B cell (primary cell): ENCODE results near the gene SCGN. TPM values are rescaled to one million over a fixed set of nuclear protein-coding genes. Genes with fewer than 3 reads are reported as not detected.

Source experiments
- ATAC-seq: fragments of 200-7000 bp; cut with Tn5 transposase; one replicate; pipeline ENCODE4 v1.10.0; 2021; ENCODE audit warnings: low read depth, mild to moderate bottlenecking, moderate number of reproducible peaks, moderate library complexity
- CTCF ChIA-PET: fragments of 350-600 bp; sonication (Branson Sonifier 250); formaldehyde crosslinking; loops from one replicate; lab custom pipeline; 2021; ENCODE audit warnings: antibody characterized with exemption, inconsistent platforms; lab: Charles Lee
- POLR2A ChIA-PET: fragments of 350-600 bp; sonication (Branson Sonifier 250); formaldehyde crosslinking; loops from one replicate; lab custom pipeline; 2021; ENCODE audit warnings: antibody characterized with exemption; lab: Charles Lee
- DNase-seq: peaks from one replicate; pipeline ENCODE4 v3.0.0; 2013
- H2AFZ ChIP-seq: 2 replicates; pipeline ENCODE4 v1.6.1; 2012; ENCODE audit warnings: mild to moderate bottlenecking, low read depth, low read length; ENCODE audit not compliant: insufficient read depth, poor library complexity, severe bottlenecking
- H3K27ac ChIP-seq, 2 donors: 1 replicate in 1 of 2; 2 replicates in 1 of 2; pipeline ENCODE4 v1.5.1; 2012 to 2013; ENCODE audit warnings: low read length in 2 of 2, mild to moderate bottlenecking in 2 of 2, moderate library complexity in 1 of 2
- H3K27me3 ChIP-seq, 4 experiments: fragments of 200-600 bp in 1 of 4; sonication (generic) in 1 of 4; replicated peaks in 1 of 4; 1 replicate in 2 of 4; 2 replicates in 2 of 4; pipeline versions ENCODE4 v1.6.1 to v1.7.0; 2013 to 2016; ENCODE audit warnings: low read length in 3 of 4, mild to moderate bottlenecking in 2 of 4, mixed read lengths in 1 of 4, moderate library complexity in 1 of 4; ENCODE audit not compliant: insufficient read depth in 4 of 4, control insufficient read depth in 3 of 4; ENCODE audit errors: control extremely low read depth in 1 of 4
- H3K36me3 ChIP-seq, 2 experiments: replicated peaks in 1 of 2; 1 replicate in 1 of 2; 2 replicates in 1 of 2; pipeline versions ENCODE4 v1.6.1 to v1.7.1; 2013; ENCODE audit warnings: low read length in 1 of 2; ENCODE audit not compliant: insufficient read depth in 2 of 2, control insufficient read depth in 1 of 2; ENCODE audit errors: control extremely low read depth in 1 of 2, extremely low read depth in 1 of 2
- H3K4me1 ChIP-seq, 2 donors: fragments of 200-600 bp in 1 of 2; sonication (generic) in 1 of 2; 1 replicate in 1 of 2; 2 replicates in 1 of 2; pipeline versions ENCODE4 v1.5.1 to v1.6.1; 2013 to 2017; ENCODE audit warnings: low read length in 2 of 2; ENCODE audit not compliant: control insufficient read depth in 2 of 2, insufficient read depth in 2 of 2
- H3K4me2 ChIP-seq: replicated peaks from 2 replicates; pipeline ENCODE3; 2012; ENCODE audit warnings: mild to moderate bottlenecking, low read depth, low read length; ENCODE audit not compliant: poor library complexity, severe bottlenecking
- H3K4me3 ChIP-seq, 5 experiments: fragments of 200-600 bp in 1 of 5; sonication (generic) in 1 of 5; 1 replicate in 3 of 5; 2 replicates in 2 of 5; pipeline versions ENCODE4 v1.5.1 to v1.7.0; 2011 to 2016; ENCODE audit warnings: low read length in 4 of 5, mild to moderate bottlenecking in 4 of 5, low read depth in 2 of 5, control low read depth in 1 of 5, moderate library complexity in 1 of 5; ENCODE audit not compliant: insufficient read depth in 1 of 5; ENCODE audit errors: control extremely low read depth in 1 of 5, extremely low read depth in 1 of 5
- H3K79me2 ChIP-seq: fragments of 200-600 bp; sonication (generic); one replicate; pipeline ENCODE4 v1.6.0; 2016; ENCODE audit warnings: low read length; ENCODE audit not compliant: control insufficient read depth, insufficient read depth
- H3K9ac ChIP-seq: fragments of 200-600 bp; sonication (generic); 2 replicates; pipeline ENCODE4 v1.6.1; 2017; ENCODE audit warnings: mild to moderate bottlenecking, low read length, moderate library complexity
- H3K9me3 ChIP-seq, 3 donors: one replicate each; pipeline versions ENCODE4 v1.6.1 to v1.7.1; 2013; ENCODE audit warnings: low read length in 2 of 3; ENCODE audit not compliant: control insufficient read depth in 2 of 3, insufficient read depth in 1 of 3; ENCODE audit errors: control extremely low read depth in 1 of 3
- H4K20me1 ChIP-seq: 2 replicates; pipeline ENCODE4 v1.6.0; 2012; ENCODE audit warnings: mild to moderate bottlenecking, low read length; ENCODE audit not compliant: insufficient read depth, control insufficient read depth, poor library complexity, severe bottlenecking
- H3K27ac Mint-ChIP-seq: one replicate; pipeline ENCODE4 v1.8.0; 2021; ENCODE audit warnings: mixed read lengths
- H3K27me3 Mint-ChIP-seq: one replicate; pipeline ENCODE4 v1.8.0; 2021; ENCODE audit warnings: mixed read lengths
- H3K4me1 Mint-ChIP-seq: one replicate; pipeline ENCODE4 v1.8.0; 2021; ENCODE audit warnings: mixed read lengths
- H3K4me3 Mint-ChIP-seq: one replicate; pipeline ENCODE4 v1.8.0; 2021; ENCODE audit warnings: mixed read lengths
- H3K9me3 Mint-ChIP-seq: one replicate; pipeline ENCODE4 v1.8.0; 2022; ENCODE audit warnings: mixed read lengths; ENCODE audit not compliant: insufficient read depth
- CTCF ChIP-seq: fragments of 200-600 bp; IDR thresholded peaks from one replicate; pipeline ENCODE4 v1.8.0; 2022; ENCODE audit warnings: antibody characterized with exemption, mild to moderate bottlenecking
- EZH2 ChIP-seq: IDR thresholded peaks from 2 replicates; pipeline ENCODE4 v1.6.1; 2012; ENCODE audit warnings: borderline replicate concordance, low read depth, mild to moderate bottlenecking, moderate library complexity, low read length; ENCODE audit not compliant: insufficient read depth, poor library complexity, severe bottlenecking
- WGBS: methylation state at CpG from one replicate; pipeline ENCODE4 v1.1.5; 2013; ENCODE audit warnings: missing lambda C conversion rate; ENCODE audit not compliant: insufficient coverage; 5-methylcytosine and 5-hydroxymethylcytosine counted together
- intact Hi-C: fragments of 100-400 bp; cut with micrococcal nuclease; formaldehyde crosslinking; loops from one replicate; pipeline ENCODE4 v1.10.0; 2022
- polyA plus RNA-seq: library from polyadenylated mRNA; depleted of rRNA; stranded (reverse); fragments of >200 nt; gene quantifications from 2 replicates; pipeline ENCODE4 v1.2.3, GENCODE V29; 2012
- total RNA-seq, 2 donors: library from RNA; stranded (reverse); fragments of 120-200 nt in 1 of 2; gene quantifications; 1 replicate in 1 of 2; 2 replicates in 1 of 2; pipeline versions ENCODE4 v1.2.3 to v1.2.4, GENCODE V29; 2013 to 2022

SCGN gene
- total and polyA plus RNA-seq, 2 donors (not counting 1 experiment from before 2014, with no cell fraction given), result not detected

DNA sequence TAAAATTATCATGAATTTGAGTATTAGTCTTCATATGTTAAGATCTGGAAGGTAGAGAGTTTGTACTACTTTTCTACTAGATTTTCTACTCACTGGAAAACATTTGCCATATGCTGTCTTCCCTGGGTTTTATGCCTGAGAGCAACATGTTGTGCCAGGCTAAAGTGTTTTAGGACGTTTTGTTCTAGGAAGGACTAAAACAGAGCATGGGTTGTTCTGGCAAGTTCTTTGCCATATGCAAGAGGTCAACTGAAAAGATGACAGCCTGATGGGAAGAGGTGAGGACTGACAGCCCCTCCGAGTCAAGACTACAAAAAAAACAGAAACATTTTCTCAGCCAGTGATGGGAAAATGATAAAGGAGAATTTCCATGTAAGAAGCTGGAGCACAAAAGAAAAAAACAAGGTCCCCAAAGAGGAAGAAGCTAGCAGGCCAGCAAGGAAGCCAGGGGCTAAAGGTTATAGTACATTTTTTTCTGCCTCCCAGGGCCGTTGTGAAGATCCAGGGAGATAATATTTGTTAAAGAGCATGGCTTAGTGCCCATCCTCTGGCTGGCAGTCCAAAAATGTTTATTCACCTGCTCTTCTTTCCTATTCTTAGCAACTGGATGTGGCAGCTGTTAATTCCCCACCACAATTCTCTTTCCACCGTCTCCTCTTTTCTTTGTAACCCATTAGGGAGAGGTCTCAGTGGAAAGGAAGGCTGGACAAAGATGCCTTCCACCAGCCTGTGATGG lies 7.8 kb downstream of the SCGN start:
- intact Hi-C loops, result no loop called here
- DNase-seq (no peak), ATAC-seq (no peak)
- Histone ChIP-seq H3K36me3 (no peaks in the 10 kb centered on the region), H3K27me3 (peaks cover 0 to 7% (median 2%) of the 10 kb centered on the region in 4 experiments), H4K20me1 (no peaks in the 10 kb centered on the region), H2AFZ (no peak overlapping the region), H3K4me2 (no peak overlapping the region), H3K79me2 (no peaks in the 10 kb centered on the region), H3K9ac (no peak overlapping the region), H3K4me1 (no peaks in the 10 kb centered on the region), H3K4me3 (no peak overlapping the region), H3K27ac (no peak overlapping the region), H3K9me3 (no peaks in the 10 kb centered on the region)
- Mint-ChIP-seq H3K9me3 (no peaks in the 10 kb centered on the region), H3K27me3 (peaks cover 58% of the 10 kb centered on the region), H3K27ac (no peak overlapping the region), H3K4me1 (no peaks in the 10 kb centered on the region), H3K4me3 (no peak overlapping the region)
- ChIA-PET POLR2A (no interaction called here), CTCF (no interaction called here)
- TF ChIP-seq EZH2, result no peak
- TF ChIP-seq CTCF, result no peak
- 65% methylated on average over 2 of the region's 4 CpGs for WGBS

GRCh38 chr6:25660512-25660911 lies 8.5 kb downstream of the SCGN start:
- H3K4me1 ChIP-seq, result no peaks in the 10 kb centered on the region
- Mint-ChIP-seq H3K27me3 (peaks cover 56% of the 10 kb centered on the region), H3K4me1 (no peaks in the 10 kb centered on the region), H3K4me3 (no peak overlapping the region), H3K27ac (no peak overlapping the region), H3K9me3 (no peaks in the 10 kb centered on the region)
- ATAC-seq (no peak), DNase-seq (no peak)
- no peaks in the 10 kb centered on the region for H3K9me3 ChIP-seq
- no peaks in the 10 kb centered on the region for H3K36me3 ChIP-seq
- no peak overlapping the region for H3K4me2 ChIP-seq
- ChIA-PET CTCF (no interaction called here), POLR2A (no interaction called here)
- H3K9ac ChIP-seq, result no peak overlapping the region
- no peak overlapping the region for H3K27ac ChIP-seq
- H3K27me3 ChIP-seq, result peaks cover 0 to 9% (median 5%) of the 10 kb centered on the region in 4 experiments
- intact Hi-C loops, result no loop called here
- no peak overlapping the region for H2AFZ ChIP-seq
- H3K79me2 ChIP-seq, result no peaks in the 10 kb centered on the region
- H3K4me3 ChIP-seq, result no peak overlapping the region
- no peak for TF ChIP-seq EZH2
- no peak for TF ChIP-seq CTCF
- no peaks in the 10 kb centered on the region for H4K20me1 ChIP-seq
